ENCODE data around the gene KRT7. TPM values are rescaled to one million over a fixed set of nuclear protein-coding genes. Genes with fewer than 3 reads are reported as not detected.
A peak's percentile ranks its signal among the peaks of the same experiment; 100 is the strongest.

Gene KRT7
- total RNA-seq, 1 donor from 2014 or later, result not detected

GRCh38 chr12:52211716-52212585 lies 21.1 kb upstream of the KRT7 start:
- no peak for DNase-seq

- DNase-seq, result no peak
These were observed 20.1 kb upstream of the KRT7 start for GRCh38 chr12:52212701-52213563.

DNA sequence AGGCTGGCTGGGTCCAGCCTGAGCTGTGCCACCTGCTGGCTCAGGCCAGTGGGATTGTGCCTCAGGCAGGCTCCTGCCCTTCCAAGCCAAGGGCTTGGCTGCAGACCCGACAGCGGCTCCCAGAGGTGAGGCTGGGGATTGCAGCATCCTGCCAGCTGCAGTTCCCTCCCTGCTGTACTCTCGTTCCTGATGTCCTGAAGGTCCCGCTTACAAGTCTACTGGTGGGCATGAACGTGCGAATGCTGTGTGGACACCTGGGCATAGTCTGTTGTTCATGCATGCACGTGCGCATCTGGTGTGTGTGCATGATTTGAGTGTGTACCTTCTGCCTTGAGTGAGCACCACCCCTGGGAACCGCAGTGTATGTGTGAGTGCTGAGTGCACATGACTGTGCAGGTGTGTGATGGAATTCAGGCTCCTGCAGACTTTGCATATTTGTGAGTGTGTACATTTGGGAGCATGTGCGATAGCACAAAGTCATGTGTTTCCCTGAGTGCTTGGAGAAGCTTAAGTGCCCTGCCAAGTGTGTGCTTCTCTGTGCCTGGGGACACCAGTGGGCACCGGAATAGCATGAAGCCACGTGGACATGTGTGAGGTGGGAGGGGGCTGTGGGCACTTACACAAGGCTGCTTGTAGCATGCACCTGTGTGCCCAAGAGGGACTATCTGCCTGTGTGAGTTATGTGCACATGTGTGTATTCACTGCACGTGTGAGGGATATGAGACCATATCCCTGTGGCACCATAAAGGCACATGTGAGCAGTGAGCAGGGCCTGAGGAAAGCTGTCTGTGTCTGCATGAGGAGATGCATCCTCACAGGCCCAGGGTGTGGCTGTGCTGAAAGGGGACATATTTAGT lies 19.3 kb upstream of the KRT7 start:
- peak; percentile 25 for DNase-seq

DNA sequence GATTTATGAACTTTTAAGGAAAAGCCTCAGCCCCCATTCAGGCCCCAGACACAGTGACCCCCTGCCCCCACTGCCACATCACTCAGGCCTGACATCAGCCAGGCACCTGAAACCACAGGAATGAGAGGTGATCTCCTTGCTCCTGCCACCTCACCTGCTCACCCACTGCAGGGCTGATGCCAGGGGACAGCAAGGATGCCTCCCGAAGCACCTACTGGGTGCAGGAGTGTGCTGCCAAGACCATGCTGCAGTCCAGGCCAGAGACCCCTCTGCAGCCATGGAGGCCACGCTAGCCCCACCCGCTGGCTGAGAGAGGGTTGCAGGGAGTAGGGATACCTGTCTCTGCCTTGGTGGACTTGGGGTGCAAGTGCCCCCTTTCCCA lies 18.6 kb upstream of the KRT7 start:
- no peak for DNase-seq

DNA sequence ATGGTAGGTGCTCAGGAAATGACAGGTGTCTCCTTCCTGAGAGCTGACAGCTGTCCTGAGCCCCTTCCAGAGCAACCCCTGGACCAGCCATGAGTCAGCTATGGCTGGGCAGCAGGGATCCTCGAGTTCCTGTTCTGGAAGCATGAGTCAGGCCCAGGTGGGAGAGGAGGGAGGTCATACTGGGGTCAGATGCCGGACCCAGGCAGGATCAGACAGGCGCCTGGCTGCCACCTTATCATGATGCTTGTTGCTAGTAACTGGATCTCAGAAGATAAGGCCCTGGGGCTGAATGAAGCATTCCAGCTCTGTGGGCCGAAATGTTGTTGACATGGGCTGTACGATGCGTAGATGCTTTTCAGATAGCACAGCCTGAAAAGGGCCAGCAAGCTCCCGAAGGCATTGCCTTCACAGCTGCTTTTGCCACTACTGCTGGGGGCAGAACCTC lies 17.4 kb upstream of the KRT7 start:
- DNase-seq, result no peak

DNA sequence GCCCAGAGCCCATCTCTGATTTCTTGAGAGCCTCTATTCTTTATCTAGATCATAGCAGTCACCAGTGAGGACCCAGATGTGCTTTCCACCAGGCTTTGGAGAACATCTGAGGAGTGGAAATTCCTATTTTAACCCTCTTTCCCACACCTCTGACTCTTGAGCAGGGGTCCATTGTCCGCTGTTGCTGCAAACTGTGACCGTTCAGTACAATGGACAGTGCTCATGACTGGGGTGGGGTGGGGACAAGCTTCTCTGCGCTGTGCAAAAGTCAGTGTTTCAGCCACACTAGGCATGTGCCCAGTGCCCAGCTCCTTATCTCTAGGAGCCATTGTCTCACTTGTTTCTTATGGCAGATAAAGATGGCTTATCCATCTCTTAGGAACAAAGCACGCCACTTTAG lies 16.9 kb upstream of the KRT7 start:
- DNase-seq, result no peak

- DNase-seq, result no peak
These were observed 16.2 kb upstream of the KRT7 start for GRCh38 chr12:52216807-52217206.

- DNase-seq, result no peak
These were observed 15.8 kb upstream of the KRT7 start for GRCh38 chr12:52217223-52217622.

DNA sequence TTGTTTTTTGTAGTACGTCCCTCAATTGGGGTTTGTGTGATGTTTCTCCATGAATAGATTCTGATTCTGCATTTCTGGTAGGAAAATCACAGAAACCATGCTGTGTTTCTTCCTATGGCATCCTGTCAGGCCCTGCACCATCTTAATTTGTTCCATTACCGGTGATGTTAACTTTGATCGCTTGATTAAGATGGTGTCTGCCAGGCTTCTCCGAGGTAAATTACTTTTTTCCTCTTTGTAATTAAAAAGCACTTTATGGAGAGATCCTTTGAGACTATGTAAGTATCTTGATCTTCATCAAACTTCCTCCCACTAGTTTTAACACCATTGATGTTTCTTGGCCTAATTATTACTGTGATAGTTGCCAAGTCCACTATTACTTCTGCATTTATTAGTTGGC lies 15.0 kb upstream of the KRT7 start:
- no peak for DNase-seq

DNA sequence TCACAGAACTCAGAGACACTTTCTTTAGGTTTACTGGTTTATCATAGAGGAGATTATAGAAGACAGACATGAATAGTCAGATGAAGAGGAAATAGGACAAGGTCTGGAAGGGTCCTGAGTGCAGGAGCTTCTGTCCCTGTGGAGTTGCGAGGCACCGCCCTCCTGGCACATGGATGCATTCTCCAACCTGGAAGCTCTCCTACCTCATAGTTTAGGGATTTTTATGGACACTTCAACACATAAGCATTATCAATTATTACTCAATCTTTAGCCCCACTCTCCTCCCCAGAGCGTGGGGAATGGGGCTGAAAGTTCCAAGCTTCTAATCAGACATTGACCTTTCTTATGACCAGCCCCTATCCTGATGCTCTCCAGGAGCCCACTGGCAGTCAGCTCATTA lies 12.6 kb upstream of the KRT7 start:
- DNase-seq, result no peak

GRCh38 chr12:52221070-52221781 lies 11.8 kb upstream of the KRT7 start:
- no peak for DNase-seq

GRCh38 chr12:52221912-52222457 lies 11.1 kb upstream of the KRT7 start:
- peak; percentile 59 for DNase-seq

- DNase-seq, result no peak
These were observed 10.4 kb upstream of the KRT7 start for GRCh38 chr12:52222692-52223091.

DNA sequence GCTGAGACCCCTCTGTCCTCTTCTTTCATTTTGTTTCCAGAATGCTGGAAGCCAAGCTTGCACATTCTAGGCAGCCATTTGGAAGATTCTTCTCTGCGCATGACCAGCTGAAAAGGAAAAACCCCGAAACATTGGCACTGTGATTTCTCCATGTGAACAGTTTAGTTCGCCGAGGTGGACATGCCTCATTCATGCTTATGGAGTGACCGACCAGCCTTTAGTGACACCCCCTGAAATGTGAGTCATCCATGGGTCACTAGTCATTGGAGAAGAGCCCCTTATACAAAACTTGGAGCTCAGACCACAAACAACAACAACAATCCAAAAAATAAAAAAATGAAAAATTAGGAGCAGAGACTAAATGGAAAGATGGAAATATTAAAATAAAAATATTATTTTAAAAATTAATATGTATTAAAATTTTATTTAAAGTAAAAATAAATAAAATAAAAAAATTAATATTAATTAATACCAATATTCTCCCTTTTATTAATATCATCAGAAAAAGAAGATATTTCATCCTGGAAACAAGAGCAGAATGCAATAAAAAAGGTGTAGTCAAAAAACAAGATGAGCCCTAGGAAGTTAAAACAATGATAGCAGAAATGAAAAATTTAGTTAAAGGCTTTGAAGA lies 9.5 kb upstream of the KRT7 start:
- no peak for DNase-seq

- DNase-seq, result no peak
These were observed 8.9 kb upstream of the KRT7 start for GRCh38 chr12:52224151-52224550.

DNA sequence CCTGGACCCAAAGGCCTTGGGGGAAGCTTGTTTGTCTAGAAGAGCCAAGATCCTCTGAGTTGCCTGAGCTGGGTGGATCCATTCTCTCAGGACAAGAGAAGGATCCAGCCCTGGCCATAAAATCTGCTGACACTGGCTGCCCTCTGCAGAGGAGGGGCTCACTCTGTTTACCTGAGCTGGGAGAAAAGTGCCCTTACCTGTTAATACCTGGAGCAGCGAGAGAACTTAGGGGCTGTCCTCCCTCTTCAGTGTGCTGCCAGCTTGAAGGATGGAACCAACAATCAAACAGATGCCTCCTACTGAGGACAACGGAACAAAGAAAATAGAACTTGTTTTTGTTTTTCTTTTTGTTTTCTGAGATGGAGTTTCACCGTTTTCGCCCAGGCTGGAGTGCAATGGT lies 7.3 kb upstream of the KRT7 start:
- no peak for DNase-seq

DNA sequence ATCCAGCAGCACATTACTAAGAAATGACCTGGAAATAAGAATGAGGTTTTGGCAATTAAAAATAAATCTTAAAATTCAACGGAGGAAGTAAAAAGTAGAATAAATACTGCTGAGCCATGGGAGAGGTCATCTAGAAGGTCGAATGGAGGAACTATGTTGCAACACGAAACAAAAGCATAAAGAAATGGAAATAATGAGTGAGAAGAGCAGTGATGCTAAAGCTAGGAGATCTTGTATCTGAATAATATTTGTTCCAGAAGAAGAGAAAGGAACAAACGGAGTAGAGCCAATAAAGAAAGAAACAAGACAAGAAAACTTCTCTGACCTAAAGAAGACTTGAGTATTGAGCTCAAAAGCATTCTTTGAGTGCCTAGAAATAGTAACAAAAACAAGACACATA lies 6.6 kb upstream of the KRT7 start:
- DNase-seq, result no peak

GRCh38 chr12:52227606-52228166 lies 5.4 kb upstream of the KRT7 start:
- DNase-seq, result no peak

DNA sequence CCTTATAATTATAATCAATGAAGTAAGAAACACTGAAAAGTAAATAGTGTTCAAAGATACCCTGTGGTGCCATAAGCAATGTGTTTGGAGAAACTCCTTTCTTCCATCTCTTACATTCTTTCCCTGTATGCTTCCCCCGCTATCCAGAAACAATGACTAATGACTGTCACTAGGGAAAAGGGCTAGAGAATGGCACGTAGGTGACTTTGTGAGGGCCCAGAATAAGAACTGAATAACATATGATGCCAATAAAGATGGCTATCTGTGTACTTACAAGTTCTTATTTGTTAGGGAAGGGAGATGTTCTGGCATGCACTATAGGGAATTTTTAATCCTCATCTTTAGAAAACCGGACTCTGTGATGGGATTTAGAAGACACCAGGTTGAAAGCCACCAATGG lies 4.7 kb upstream of the KRT7 start:
- no peak for DNase-seq

GRCh38 chr12:52228931-52229330 lies 4.1 kb upstream of the KRT7 start:
- DNase-seq, result no peak
